ENCODE results near the gene KCNJ12.
"Not testable (repeated sequence)": the region's sequence is repeated elsewhere in the genome, so short reads cannot be mapped to it uniquely, and the experiment has no call there.

Gene KCNJ12

GRCh38 chr17:21397341-21398190 is 21.4 kb downstream of the KCNJ12 start:
- no peaks in the 10 kb centered on the region for H3K79me2 ChIP-seq (ENCODE audit: insufficient read depth, low read length)
- H3K9me3 ChIP-seq (ENCODE audit: insufficient read depth, low read length, severe bottlenecking), result no peaks in the 10 kb centered on the region
- H2AFZ ChIP-seq (ENCODE audit: low read depth, low read length), result no peak overlapping the region
- no peak for TF ChIP-seq EZH2 (IDR thresholded peaks at IDR 0.05; ENCODE audit: borderline replicate concordance, low read depth, low read length, severe bottlenecking)
- no peak for TF ChIP-seq CTCF (IDR thresholded peaks at IDR 0.05; ENCODE audit: borderline replicate concordance, extremely low read depth, low read length, poor library complexity, severe bottlenecking)
- no peak for DNase-seq
- no peak overlapping the region for H3K4me2 ChIP-seq (ENCODE audit: insufficient read depth, low read length)
- no peak for ATAC-seq (ENCODE audit: insufficient read depth, low read depth)
- no peaks in the 10 kb centered on the region for H4K20me1 ChIP-seq (ENCODE audit: insufficient read depth, low read length)
- no peaks in the 10 kb centered on the region for H3K4me1 ChIP-seq (ENCODE audit: insufficient read depth, low read length)
- no peak overlapping the region for H3K27ac ChIP-seq (ENCODE audit: low read length)
- no peak overlapping the region for H3K4me3 ChIP-seq (ENCODE audit: low read depth in 1 of 2, low read length in 2 of 2)
- H3K27me3 ChIP-seq (ENCODE audit: insufficient read depth, low read length, poor library complexity), result no peaks in the 10 kb centered on the region
- no peaks in the 10 kb centered on the region for H3K36me3 ChIP-seq (ENCODE audit: insufficient read depth, low read length)
- no peak overlapping the region for H3K9ac ChIP-seq (ENCODE audit: low read depth, low read length)

GRCh38 chr17:21399474-21400186 is 23.5 kb downstream of the KCNJ12 start:
- H3K4me2 ChIP-seq (ENCODE audit: insufficient read depth, low read length), result no peak overlapping the region
- no peak overlapping the region for H3K4me3 ChIP-seq (ENCODE audit: low read depth in 1 of 2, low read length in 2 of 2)
- no peaks in the 10 kb centered on the region for H3K9me3 ChIP-seq (ENCODE audit: insufficient read depth, low read length, severe bottlenecking)
- no peak overlapping the region for H3K9ac ChIP-seq (ENCODE audit: low read depth, low read length)
- H3K27me3 ChIP-seq (ENCODE audit: insufficient read depth, low read length, poor library complexity), result no peaks in the 10 kb centered on the region
- TF ChIP-seq EZH2 (IDR thresholded peaks at IDR 0.05; ENCODE audit: borderline replicate concordance, low read depth, low read length, severe bottlenecking) (no peak), CTCF (IDR thresholded peaks at IDR 0.05; ENCODE audit: borderline replicate concordance, extremely low read depth, low read length, poor library complexity, severe bottlenecking) (no peak)
- ATAC-seq (ENCODE audit: insufficient read depth, low read depth) (no peak), DNase-seq (no peak)
- H3K79me2 ChIP-seq (ENCODE audit: insufficient read depth, low read length), result no peaks in the 10 kb centered on the region
- H3K27ac ChIP-seq (ENCODE audit: low read length), result no peak overlapping the region
- no peaks in the 10 kb centered on the region for H3K4me1 ChIP-seq (ENCODE audit: insufficient read depth, low read length)
- H2AFZ ChIP-seq (ENCODE audit: low read depth, low read length), result no peak overlapping the region
- H3K36me3 ChIP-seq (ENCODE audit: insufficient read depth, low read length), result no peaks in the 10 kb centered on the region
- no peaks in the 10 kb centered on the region for H4K20me1 ChIP-seq (ENCODE audit: insufficient read depth, low read length)

- not testable (repeated sequence) for H3K9ac ChIP-seq (ENCODE audit: low read depth, low read length); ATAC-seq (ENCODE audit: insufficient read depth, low read depth); H3K27ac ChIP-seq (ENCODE audit: low read length)
These were observed 24.0 kb downstream of the KCNJ12 start for GRCh38 chr17:21400187-21400569.

More at GRCh38 chr17:21400187-21400569, 24.0 kb downstream of the KCNJ12 start:
- H4K20me1 ChIP-seq (ENCODE audit: insufficient read depth, low read length); H3K4me2 ChIP-seq (ENCODE audit: insufficient read depth, low read length); H3K9me3 ChIP-seq (ENCODE audit: insufficient read depth, low read length, severe bottlenecking); H3K79me2 ChIP-seq (ENCODE audit: insufficient read depth, low read length); H2AFZ ChIP-seq (ENCODE audit: low read depth, low read length); H3K36me3 ChIP-seq (ENCODE audit: insufficient read depth, low read length); H3K4me3 ChIP-seq (ENCODE audit: low read depth in 1 of 2, low read length in 2 of 2); DNase-seq; H3K4me1 ChIP-seq (ENCODE audit: insufficient read depth, low read length); H3K27me3 ChIP-seq (ENCODE audit: insufficient read depth, low read length, poor library complexity): not testable (repeated sequence)
